Activated CD4-positive, CD25-positive, alpha-beta regulatory T cell treated with anti-CD3 and anti-CD28 coated beads, Interleukin-2, amount 50 U/mL, for 16 hours (primary cell): Measurements from ENCODE around the gene KNSTRN.

Experiments
- DNase-seq: peaks from one replicate; pipeline ENCODE4 v3.0.0-alpha.2; 2020; ENCODE audit warnings: low read depth, low spot score

The KNSTRN gene

DNA sequence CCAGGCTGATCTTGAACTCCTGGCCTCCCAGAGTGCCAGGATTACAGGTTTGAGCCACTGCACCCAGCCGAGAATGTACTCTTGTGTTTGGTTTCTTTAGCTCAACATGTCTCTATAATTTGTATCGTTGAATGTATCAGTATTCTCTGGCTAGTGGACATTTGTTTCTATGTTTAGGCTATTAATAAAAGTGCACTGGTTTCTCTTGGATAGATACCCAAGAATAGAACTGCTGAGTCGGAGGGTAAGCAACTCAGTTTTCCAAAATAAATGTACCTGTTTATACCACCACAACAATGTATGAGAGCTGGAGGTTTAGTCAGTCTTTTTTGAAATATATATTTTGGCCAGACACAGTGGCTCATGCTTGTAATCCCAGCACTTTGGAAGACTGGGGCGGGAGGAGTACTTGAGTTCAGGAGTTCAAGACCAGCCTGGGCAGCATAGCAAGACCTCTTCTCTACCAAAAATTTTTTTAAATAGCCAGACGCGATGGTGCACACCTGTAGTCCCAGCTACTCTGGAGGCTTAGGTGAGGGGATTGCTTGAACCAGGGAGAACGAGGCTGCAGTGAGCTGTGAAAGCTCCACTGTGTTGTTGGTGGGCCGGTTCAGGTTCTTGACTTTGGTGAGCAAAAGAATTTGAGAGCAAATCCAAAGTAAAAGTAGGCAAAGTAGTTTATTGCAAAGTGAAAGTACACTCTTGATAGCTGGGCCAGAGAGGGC, 15.3 kb downstream of the KNSTRN start:
- DNase-seq: no peak

DNA sequence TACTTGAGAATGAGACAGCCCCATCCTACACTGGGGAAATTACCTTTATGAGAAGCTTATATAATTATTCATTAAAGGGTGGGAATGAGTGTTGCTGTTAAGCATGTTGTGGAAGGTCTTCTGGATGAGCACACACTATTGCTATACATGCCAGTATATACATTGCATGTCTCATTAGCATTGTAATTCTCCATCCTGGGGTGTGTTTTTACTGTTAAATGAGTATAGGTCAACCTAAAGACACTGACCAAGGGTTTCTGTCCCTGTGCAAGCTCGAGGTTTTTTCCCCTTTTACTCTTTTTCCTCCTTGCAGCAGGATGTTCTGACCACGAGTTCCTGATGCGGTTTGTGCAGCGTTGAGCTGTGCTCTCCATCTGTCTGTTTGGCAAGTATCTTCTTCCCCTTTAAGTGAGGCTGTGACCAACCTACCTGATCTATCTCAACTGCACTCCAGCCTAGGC, 15.9 kb downstream of the KNSTRN start:
- DNase-seq: no peak

DNA sequence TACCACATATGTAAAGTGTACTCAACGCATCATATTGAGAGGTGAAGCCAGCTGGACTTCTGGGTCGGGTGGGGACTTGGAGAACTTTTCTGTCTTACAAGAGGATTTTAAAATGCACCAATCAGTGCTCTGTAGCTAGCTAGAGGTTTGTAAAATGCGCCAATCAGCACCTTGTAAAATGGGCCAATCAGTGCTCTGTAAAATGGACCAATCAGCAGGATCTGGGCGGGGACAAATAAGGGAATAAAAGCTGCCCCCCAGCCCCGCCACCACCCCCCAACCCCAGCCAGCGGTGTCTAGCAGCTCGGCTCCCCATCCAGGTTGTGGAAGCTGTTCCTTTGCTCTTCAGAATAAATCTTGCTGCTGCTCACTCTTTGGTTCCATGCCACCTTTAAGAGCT, 16.8 kb downstream of the KNSTRN start:
- no peak for DNase-seq

DNA sequence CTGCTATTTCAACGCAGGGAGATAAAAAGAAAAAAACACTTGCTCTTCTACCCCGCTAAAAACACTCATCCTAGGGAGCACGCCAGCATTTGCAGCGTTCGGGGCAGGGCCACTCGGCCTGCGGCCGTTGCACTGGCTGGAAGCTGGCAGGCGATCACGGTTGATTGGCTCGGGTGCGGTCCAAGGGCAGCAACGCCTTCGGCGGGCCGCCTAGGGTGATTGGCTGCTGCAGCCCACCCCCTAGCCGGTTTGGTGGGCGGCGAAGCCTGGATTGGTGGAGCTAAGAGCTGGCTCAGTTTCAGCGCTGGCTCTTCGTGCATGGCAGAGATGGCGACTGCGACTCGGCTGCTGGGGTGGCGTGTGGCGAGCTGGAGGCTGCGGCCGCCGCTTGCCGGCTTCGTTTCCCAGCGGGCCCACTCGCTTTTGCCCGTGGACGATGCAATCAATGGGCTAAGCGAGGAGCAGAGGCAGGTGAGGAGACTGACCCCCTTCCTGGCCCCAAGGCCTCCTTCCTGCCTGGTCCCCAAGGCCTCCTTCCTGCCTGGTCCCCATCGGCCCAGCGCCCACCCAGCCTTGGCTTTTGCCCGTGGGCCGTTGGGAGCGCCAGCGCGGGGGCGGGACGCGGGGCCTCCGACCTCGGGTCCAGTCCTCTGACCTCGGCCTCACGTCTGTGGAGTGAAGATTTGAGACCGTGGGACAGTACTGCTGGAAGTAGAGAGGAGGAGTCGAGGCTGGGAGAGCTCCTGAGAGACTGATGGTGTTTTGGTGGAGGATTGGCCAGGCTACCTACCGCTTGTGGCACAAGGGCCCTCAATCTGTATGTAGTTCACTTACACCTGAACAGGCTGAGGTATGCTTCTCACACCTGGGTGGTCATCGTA, 23.2 kb downstream of the KNSTRN start, which contains the start of gene IVD:
Gene IVD (plus strand): TSS at position 295 of the 881 bp plus-strand sequence. CDS start 33 bp downstream, at position 328.
- peak; percentile 74 for DNase-seq

DNA sequence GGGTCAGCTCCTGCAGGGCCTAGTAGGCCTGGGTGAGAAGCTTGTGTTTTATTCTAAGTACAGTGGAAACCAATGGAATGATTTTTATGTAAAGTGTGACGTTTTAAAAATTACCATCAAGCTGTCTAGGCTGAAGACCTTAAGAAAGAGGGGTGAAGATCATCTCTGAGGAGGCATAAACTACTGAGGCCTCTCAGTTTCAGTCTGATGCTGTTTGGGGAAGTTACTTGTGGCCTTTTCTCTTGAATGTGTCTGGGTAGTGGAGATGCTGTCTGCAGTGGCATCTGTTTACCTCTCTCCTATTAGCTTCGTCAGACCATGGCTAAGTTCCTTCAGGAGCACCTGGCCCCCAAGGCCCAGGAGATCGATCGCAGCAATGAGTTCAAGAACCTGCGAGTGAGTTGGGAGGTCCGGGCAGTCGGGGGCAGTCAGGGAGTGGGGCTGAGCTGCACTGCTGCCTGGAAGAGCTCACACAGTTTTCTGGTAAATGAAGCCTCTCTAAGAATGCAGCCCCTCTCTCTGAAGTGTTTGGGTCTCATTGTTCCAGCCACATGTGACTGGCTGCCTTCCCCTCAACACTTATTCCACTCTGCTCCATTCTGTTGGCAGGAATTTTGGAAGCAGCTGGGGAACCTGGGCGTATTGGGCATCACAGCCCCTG, 24.9 kb downstream of the KNSTRN start:
- DNase-seq: no peak

DNA sequence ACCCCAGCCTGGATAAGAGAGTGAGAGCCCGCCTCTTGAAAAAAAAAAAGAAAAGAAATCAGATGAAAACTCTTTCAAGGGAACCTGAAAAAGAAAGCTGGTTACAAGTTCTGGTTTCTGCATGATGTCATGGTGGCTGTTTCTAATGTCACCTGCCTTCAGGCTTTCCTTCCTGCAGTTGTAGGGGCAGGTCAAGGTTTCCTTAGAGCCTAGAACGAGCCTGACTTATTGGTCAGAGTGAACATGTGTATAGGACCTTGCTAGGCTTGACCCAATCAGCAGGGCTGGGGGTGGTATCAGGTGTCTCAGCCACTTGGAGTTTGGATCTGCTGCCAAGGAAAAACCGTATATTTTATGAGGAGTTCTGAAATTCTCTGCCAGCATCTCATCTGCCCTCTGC, 26.8 kb downstream of the KNSTRN start:
- DNase-seq: no peak

DNA sequence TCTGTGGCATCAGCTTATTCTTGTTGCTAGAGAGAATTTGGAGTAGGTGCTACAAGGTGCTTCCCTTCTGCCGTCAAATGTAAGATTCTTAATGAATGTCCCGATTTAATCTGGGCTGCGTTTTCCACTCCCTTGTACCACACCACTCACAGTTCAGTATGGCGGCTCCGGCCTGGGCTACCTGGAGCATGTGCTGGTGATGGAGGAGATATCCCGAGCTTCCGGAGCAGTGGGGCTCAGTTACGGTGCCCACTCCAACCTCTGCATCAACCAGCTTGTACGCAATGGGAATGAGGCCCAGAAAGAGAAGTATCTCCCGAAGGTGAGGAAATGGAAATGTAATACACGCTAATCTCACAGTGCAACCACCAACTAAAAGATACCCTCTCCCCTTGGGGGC, 28.0 kb downstream of the KNSTRN start:
- DNase-seq: no peak

DNA sequence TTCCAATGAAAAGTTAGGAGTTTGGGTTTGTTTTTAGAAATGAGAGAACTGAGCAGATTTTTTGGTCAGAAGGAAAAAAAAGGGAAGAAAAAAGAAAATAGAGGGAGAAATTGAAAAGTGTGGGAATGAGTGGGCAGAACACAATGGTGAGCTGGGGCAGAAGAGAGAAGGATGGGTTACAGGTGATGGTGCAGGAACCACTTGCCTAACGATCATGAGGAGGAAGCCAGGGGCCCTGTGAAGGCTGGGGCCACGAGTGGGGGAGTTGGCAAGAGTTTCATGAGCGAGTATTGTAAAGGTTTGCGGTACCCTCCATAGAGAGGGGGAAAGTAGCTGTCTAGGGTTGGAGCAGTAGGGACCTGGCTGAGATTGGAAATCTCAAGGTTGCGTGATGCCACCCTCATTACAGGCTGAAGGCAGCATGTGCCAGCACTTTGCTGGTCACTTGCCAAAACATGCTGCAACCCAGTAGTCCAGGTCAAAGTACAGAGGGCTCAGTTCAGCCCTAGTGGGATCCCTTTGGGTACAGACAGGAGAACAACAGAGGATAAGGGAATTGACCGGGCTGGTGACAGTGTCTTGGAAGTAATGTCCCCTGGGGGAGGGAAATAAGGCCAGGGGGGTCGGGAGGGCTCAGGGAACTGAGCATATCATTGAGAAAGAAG, 29.7 kb downstream of the KNSTRN start:
- no peak for DNase-seq

DNA sequence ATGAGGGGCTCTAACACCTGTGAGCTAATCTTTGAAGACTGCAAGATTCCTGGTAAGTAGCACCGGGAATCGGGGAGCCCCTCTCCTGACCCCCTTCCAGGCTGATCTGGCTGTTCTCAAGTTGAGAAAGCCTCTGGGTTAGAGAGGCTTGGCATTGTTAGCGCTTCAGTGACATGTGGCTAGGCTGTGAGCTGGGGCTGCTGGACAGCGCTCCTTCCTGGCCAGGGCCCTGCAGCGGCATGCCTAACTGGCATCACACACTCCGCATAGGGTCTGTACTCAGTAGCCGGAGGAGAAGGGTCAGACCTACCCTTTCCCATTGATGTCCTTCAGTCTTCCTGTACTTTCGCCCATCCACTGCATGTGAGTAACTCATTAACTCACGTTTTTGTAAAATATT, 30.5 kb downstream of the KNSTRN start:
- DNase-seq: no peak

DNA sequence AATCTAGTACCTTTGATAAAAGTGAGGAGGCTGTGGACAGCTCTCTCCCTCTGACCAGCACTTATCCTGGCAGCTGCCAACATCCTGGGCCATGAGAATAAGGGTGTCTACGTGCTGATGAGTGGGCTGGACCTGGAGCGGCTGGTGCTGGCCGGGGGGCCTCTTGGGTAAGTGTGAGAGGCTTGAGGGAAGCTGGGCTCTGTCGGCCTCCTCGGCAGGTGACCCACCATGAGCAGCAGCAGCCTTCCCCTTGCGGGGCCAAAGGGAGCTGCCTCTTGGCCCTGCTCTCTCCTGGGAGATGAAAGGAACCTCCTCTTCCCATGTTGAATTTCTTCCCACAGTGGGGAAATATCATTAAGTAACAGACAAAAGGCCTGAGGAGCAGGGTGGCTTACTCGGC, 32.3 kb downstream of the KNSTRN start:
- no peak for DNase-seq

DNA sequence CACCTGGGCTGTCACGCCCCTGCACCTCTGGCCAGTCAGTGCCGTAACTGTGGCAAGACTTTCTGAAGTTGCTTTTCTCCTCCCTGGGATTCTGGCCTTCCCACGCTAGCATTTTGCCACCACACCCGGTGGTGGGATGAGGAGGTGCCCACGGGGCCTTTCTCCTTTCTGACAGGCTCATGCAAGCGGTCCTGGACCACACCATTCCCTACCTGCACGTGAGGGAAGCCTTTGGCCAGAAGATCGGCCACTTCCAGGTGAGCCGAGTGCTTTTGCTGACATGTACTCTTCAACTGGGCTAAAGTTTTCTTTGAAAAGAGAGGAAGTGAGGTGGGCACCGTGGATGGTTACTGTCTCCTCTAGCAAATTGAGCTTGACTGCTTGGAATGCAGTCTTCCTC, 32.7 kb downstream of the KNSTRN start:
- no peak for DNase-seq

DNA sequence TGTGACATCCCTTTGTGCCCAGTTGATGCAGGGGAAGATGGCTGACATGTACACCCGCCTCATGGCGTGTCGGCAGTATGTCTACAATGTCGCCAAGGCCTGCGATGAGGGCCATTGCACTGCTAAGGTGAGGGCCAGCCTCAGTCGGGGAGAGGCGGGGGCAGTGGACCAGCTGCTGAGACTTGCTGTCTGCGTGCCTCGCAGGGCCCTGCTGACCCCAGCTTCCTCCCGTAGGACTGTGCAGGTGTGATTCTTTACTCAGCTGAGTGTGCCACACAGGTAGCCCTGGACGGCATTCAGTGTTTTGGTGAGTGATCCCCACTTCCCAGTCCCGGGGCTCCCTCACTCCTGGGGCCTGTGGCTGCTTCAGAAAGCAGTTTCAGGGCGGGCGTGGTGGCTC, 33.5 kb downstream of the KNSTRN start:
- no peak for DNase-seq

DNA sequence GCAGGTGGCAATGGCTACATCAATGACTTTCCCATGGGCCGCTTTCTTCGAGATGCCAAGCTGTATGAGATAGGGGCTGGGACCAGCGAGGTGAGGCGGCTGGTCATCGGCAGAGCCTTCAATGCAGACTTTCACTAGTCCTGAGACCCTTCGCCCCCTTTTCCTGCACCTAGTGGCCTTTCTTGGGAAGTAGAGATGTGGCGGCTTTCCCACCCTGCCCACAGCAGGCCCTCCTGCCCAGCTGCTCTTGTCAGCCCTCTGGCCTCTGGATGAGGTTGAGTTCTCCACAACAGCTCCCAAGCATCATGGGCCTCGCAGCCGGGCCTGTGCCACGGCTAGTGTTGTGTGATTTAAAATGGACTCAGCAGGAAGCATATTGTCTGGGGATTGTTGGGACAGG, 35.6 kb downstream of the KNSTRN start:
- no peak for DNase-seq

DNA sequence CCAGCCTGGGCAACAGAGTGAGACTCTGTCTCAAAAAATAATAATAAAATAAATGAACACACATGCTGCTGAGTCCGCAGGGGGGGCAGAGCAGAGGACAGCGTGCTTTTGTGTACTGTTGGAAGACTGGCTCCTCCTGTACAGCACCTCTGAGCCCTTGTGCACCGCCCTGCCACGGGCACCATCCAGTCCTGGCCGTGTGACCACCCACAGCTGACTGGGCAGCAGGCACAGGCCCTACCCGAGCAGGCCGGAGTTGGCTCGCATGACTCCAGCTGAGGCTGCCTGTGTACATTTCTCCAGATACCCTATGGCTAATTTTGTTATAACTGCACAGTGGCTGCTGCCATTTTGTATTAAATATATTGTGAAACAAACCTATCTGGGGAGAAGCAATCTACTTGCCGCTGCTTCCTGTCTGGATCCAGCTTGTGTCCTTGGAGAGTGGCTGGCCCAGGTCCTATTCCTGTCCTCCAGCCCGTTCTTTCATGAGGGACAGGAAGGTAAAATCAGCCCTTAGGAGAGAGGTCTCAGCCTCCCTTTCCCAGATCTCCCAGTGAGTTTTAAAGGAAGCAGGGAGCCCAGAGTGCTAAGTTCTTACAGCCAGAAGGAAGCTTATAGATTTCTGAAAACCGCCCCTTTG, 37.7 kb downstream of the KNSTRN start:
- no peak for DNase-seq

DNA sequence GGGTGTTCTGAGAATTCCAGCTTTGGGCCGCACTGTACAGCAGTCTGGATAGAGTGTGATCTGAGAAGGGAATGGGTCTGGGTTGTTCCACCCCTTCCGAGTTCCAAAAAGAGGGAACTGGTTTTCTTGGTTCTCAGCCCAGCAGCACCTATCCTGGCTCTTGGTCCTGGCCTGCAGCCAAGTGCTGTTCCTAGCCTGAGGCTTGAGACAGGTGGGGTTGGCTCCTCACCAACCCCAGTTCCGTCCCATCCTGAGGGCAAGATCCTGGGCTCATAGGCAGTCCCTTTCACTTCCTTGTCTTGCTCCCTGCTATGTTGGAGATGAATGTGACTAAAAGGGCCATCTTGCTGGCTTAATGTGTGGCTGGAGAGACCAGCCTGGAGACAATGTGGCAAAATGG, 38.3 kb downstream of the KNSTRN start:
- DNase-seq: no peak

DNA sequence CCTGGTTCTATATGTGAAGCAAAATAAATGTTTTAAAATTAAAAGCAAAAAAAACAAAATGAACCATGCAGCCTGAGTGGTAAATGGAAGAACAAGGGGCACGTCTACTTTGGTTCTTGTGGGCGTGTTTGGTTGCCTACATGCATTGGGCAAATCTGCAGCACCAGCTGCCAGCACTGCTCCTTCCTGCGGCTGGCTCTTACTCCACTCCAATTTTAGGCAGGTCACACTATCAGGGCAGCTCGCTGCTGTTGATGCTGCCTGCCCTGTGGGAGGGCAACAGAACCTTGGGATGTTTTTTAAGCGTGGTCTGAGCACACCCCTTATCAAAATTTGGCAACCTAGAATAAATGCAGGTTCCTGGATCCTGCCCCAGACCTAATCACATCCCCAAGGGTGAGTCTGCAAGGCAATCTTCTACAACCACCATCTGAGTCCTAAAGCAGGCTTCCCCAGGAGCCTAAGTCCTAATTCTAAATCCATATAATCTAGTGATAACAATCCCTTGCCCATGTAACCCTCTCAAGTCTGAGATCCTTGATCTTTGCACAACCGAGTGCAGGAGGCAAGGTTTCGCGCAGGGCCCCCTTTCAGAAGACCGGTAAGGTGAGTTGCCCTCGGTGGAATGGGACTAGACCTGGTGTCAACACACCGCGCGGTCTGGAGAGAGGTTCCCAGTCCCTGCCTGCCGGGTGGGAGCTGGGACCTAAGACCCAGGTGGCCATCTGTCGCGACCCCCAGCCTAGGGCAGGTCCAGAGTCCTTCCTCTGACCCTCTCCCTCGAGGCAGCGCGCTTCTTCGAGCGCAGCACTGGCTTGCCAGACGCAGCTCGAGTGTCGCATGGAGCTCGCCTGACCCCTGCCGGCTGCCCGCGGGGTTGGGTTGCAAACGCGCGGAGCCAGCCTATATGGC, 39.0 kb downstream of the KNSTRN start:
- peak; percentile 62 for DNase-seq

DNA sequence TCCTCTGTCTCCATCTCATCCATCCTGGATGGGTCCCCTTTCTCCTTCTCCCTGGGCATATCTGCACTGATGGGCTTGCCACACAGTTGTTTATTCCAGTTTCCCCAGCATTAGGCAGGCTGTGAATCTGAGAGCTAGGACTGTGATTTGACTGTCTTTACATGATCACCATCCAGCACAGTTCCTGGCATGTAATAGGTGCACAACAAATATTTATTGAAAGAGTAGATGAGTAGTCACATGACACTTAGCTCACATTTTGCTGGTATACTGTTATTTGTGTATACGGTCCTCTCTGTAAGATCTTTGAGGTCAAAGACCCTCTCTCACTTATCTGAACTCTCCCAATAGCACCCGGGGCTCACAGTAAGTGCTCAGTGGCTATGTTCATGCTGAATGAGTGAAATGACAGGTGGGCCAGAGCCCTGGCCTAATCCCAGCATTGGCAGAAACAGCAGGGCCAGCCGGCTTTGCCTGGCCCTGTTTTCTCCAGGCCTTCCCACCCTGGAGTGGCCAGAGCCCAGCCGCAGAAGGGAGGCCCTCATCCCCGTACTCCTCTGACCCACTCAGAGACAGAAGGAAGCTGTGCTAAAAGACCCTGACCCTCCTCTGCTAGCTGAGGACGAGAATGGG, 42.1 kb downstream of the KNSTRN start:
- no peak for DNase-seq

DNA sequence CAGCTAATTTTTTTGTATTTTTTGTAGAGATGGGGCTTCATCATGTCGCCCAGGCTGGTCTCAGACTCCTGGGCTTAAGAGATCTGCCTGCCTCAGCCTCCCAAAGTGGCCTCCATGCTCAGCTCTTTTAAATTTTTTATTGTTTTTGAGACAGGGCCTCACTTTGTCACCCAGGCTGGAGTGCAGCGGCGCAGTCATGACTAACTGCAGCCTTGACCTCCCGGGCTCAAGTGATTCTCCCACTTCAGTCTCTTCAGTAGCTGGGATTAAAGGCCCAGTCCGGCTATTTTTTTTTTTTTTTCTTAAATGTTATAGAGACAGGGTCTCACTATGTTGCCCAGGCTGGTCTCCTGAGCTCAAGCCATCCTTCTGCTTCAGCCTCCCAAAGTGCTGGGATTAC, 43.2 kb downstream of the KNSTRN start:
- DNase-seq: no peak

DNA sequence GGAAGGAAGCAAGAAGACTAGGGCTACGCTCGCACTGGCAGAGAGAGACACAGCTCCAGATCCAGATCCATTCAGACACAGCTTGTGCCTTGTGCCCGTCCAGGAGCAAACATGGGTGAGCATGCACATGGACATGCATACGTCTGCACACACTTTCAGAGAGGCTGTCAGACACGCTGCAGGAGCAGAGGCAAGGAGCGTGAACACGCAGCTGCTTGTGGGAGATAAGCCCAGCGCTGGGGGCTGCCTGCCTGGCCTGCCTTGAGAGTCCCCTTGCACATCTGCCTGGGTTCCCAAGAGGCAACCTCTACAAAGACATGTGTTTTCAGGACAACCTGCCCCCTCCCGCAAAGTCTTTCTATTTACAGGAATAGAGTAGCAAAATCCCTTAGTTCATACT, 44.7 kb downstream of the KNSTRN start:
- no peak for DNase-seq

DNA sequence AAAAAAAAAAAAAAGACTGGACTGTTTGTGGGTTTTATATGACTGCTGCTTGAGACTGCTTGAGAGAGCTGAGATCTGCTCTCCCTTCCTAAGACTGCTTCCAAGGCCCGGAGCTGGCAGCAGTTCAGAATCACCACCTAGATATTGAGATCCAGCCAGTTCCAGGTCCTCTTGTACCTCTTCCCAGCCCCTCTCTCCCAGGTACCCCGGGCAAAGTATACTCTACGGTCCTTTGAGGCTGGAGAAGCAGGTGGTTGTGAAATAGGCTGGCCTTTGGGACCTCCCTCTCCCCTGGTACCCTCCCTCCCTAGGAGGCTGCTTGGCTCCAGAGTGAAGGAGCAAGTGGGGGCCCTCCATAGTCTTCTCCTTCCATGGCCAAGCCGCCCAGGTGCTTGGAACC, 45.7 kb downstream of the KNSTRN start:
- DNase-seq: no peak
